NOMO-1 (cell line): ENCODE results near the gene INTS3.
"Not testable (repeated sequence)": the region's sequence is repeated elsewhere in the genome, so short reads cannot be mapped to it uniquely, and the experiment has no call there.

Experiments
- DNase-seq, 2 experiments: peaks; one replicate each; lab custom pipeline; 2025; ENCODE audit not compliant: unreplicated experiment in 2 of 2; lab: John Stamatoyannopoulos, UW

Gene INTS3

GRCh38 chr1:153754266-153754665 lies 26.4 kb downstream of the INTS3 start:
- DNase-seq, result no peak

- no peak for DNase-seq
These were observed 32.6 kb downstream of the INTS3 start for GRCh38 chr1:153760440-153760839.

GRCh38 chr1:153763365-153764225 lies 35.7 kb downstream of the INTS3 start:
- no peak for DNase-seq

- no peak for DNase-seq
These were observed 36.5 kb downstream of the INTS3 start for GRCh38 chr1:153764310-153764709.

- DNase-seq, result not testable (repeated sequence)
These were observed 38.8 kb downstream of the INTS3 start for GRCh38 chr1:153766663-153767062.

GRCh38 chr1:153767519-153767918 lies 39.7 kb downstream of the INTS3 start:
- no peak for DNase-seq

GRCh38 chr1:153768316-153769181 lies 40.7 kb downstream of the INTS3 start:
- no peak for DNase-seq

GRCh38 chr1:153769221-153769620 lies 41.4 kb downstream of the INTS3 start:
- DNase-seq, result no peak

- DNase-seq, result no peak
These were observed 42.9 kb downstream of the INTS3 start for GRCh38 chr1:153770797-153771196.

GRCh38 chr1:153771261-153771660 lies 43.4 kb downstream of the INTS3 start:
- no peak for DNase-seq

GRCh38 chr1:153771841-153772593 lies 44.2 kb downstream of the INTS3 start:
- no peak for DNase-seq

GRCh38 chr1:153773096-153773921 lies 45.5 kb downstream of the INTS3 start:
- no peak for DNase-seq

GRCh38 chr1:153774026-153774595 lies 46.3 kb downstream of the INTS3 start:
- DNase-seq, result no peak

- no peak for DNase-seq
These were observed 47.1 kb downstream of the INTS3 start, which contains the start of gene SLC27A3 for GRCh38 chr1:153774780-153775457. Gene SLC27A3, plus strand, starts transcription at chr1:153775407. Its CDS starts 91 bp downstream, at chr1:153775498.

- peak; percentile 47 to 58 for DNase-seq
These were observed 47.8 kb downstream of the INTS3 start for GRCh38 chr1:153775458-153776327.

- DNase-seq, result no peak
These were observed 48.5 kb downstream of the INTS3 start for GRCh38 chr1:153776352-153776751.

- DNase-seq, result no peak
These were observed 49.1 kb downstream of the INTS3 start for GRCh38 chr1:153776845-153777370.

GRCh38 chr1:153777648-153778047 lies 49.8 kb downstream of the INTS3 start:
- DNase-seq, result no peak
